Fibroblast of lung (primary cell): ENCODE data around the gene TCF12. TPM values are rescaled to one million over a fixed set of nuclear protein-coding genes. Genes with fewer than 3 reads are reported as not detected.

Experiments
- DNase-seq, 2 donors: peaks; one replicate each; pipeline versions ENCODE4 v3.0.0 to v3.0.0-alpha.2; 2010; ENCODE audit warnings: low read depth in 2 of 2
- H2AFZ ChIP-seq: 2 replicates; pipeline ENCODE4 v1.5.1; 2012; ENCODE audit warnings: low read length, control low read depth, inconsistent platforms
- H3K27ac ChIP-seq: 2 replicates; pipeline ENCODE4 v1.5.1; 2011; ENCODE audit warnings: low read length, control low read depth; ENCODE audit not compliant: insufficient read depth
- H3K27me3 ChIP-seq: 2 replicates; pipeline ENCODE4 v1.5.1; 2011; ENCODE audit warnings: mild to moderate bottlenecking, low read length; ENCODE audit not compliant: control insufficient read depth, insufficient read depth
- H3K36me3 ChIP-seq: 2 replicates; pipeline ENCODE4 v1.5.1; 2011; ENCODE audit warnings: low read length; ENCODE audit not compliant: control insufficient read depth, insufficient read depth
- H3K4me1 ChIP-seq: 2 replicates; pipeline ENCODE4 v1.5.1; 2011; ENCODE audit warnings: low read length; ENCODE audit not compliant: control insufficient read depth, insufficient read depth; ENCODE audit errors: extremely low read depth
- H3K4me2 ChIP-seq: 2 replicates; pipeline ENCODE4 v1.5.1; 2011; ENCODE audit warnings: low read length, control low read depth; ENCODE audit not compliant: insufficient read depth; ENCODE audit errors: extremely low read depth
- H3K4me3 ChIP-seq, 4 experiments: fragments of 200-600 bp in 1 of 4; sonication (generic) in 1 of 4; replicated peaks in 1 of 4; 2 replicates each; pipeline ENCODE4 v1.5.1; 2011 to 2016; ENCODE audit warnings: low read length in 4 of 4, low read depth in 3 of 4, mild to moderate bottlenecking in 3 of 4, control low read depth in 2 of 4, inconsistent platforms in 1 of 4, mixed read lengths in 1 of 4; ENCODE audit not compliant: insufficient read depth in 1 of 4; ENCODE audit errors: control extremely low read depth in 1 of 4
- H3K79me2 ChIP-seq: 2 replicates; pipeline ENCODE4 v1.5.1; 2012; ENCODE audit warnings: mild to moderate bottlenecking, low read length, inconsistent platforms; ENCODE audit not compliant: control insufficient read depth, insufficient read depth
- H3K9ac ChIP-seq: 2 replicates; pipeline ENCODE4 v1.5.1; 2011; ENCODE audit warnings: mild to moderate bottlenecking, low read length, control low read depth; ENCODE audit not compliant: insufficient read depth
- H3K9me3 ChIP-seq: 2 replicates; pipeline ENCODE4 v1.5.1; 2012; ENCODE audit warnings: low read depth, low read length; ENCODE audit not compliant: control insufficient read depth, insufficient read depth
- H4K20me1 ChIP-seq: 2 replicates; pipeline ENCODE4 v1.5.1; 2011; ENCODE audit warnings: low read length; ENCODE audit not compliant: control insufficient read depth, insufficient read depth; ENCODE audit errors: extremely low read depth
- CTCF ChIP-seq, 2 donors: IDR thresholded peaks in 1 of 2; conservative IDR thresholded peaks in 1 of 2; 1 replicate in 1 of 2; 2 replicates in 1 of 2; pipeline ENCODE4 v1.5.1; 2011 to 2012; ENCODE audit warnings: low read length in 2 of 2, control low read depth in 1 of 2, inconsistent platforms in 1 of 2, low read depth in 1 of 2, mild to moderate bottlenecking in 1 of 2
- EZH2 ChIP-seq: IDR thresholded peaks from 2 replicates; pipeline ENCODE4 v1.5.1; 2012; ENCODE audit warnings: low read length, control low read depth, mild to moderate bottlenecking; ENCODE audit errors: missing control alignments
- polyA plus RNA-seq, 2 donors: library from polyadenylated mRNA; depleted of rRNA in 1 of 2; stranded (reverse) in 1 of 2; unstranded in 1 of 2; fragments of >200 nt; gene quantifications; 2 replicates each; pipeline ENCODE4 v1.2.1, GENCODE V29; 2011 to 2012; ENCODE audit warnings: missing spikeins in 1 of 2
- total RNA-seq: library from RNA; depleted of rRNA; stranded (reverse); fragments of >200 nt; gene quantifications from 2 replicates; pipeline ENCODE4 v1.2.1, GENCODE V29; 2014

Gene TCF12
- total and polyA plus RNA-seq, 2 donors (not counting 1 experiment from before 2014, with no cell fraction given), result 105 to 232 TPM

- Histone ChIP-seq H3K4me1 (peaks cover 2% of the 10 kb centered on the region), H3K36me3 (peaks cover 2% of the 10 kb centered on the region), H3K4me2 (no peak overlapping the region), H3K4me3 (no peak overlapping the region), H3K79me2 (no peaks in the 10 kb centered on the region), H3K9me3 (no peaks in the 10 kb centered on the region), H3K27ac (no peak overlapping the region), H3K27me3 (no peaks in the 10 kb centered on the region), H2AFZ (no peak overlapping the region), H3K9ac (no peak overlapping the region), H4K20me1 (no peaks in the 10 kb centered on the region)
- DNase-seq, result peak in 1 of 2 donors; percentile 57
- no peak for TF ChIP-seq EZH2
- TF ChIP-seq CTCF (conservative IDR thresholded peaks at IDR 0.05 in 1 of 2, IDR thresholded peaks at IDR 0.05 in 1 of 2; ENCODE audit: low read depth in 1 of 2, low read length in 2 of 2), result no peak
These were observed 249.5 kb downstream of the TCF12 start for GRCh38 chr15:57167821-57168395.

GRCh38 chr15:57169643-57170042 lies 251.2 kb downstream of the TCF12 start:
- Histone ChIP-seq H3K36me3 (peaks cover 2% of the 10 kb centered on the region), H3K4me3 (no peak overlapping the region), H3K9ac (no peak overlapping the region), H3K27me3 (no peaks in the 10 kb centered on the region), H3K4me2 (no peak overlapping the region), H3K27ac (no peak overlapping the region), H4K20me1 (no peaks in the 10 kb centered on the region), H2AFZ (no peak overlapping the region), H3K9me3 (no peaks in the 10 kb centered on the region), H3K4me1 (peaks cover 4% of the 10 kb centered on the region), H3K79me2 (no peaks in the 10 kb centered on the region)
- TF ChIP-seq EZH2 (no peak), CTCF (conservative IDR thresholded peaks at IDR 0.05 in 1 of 2, IDR thresholded peaks at IDR 0.05 in 1 of 2; ENCODE audit: low read depth in 1 of 2, low read length in 2 of 2) (no peak)
- no peak for DNase-seq

GRCh38 chr15:57171426-57171825 lies 253.0 kb downstream of the TCF12 start:
- H3K4me3 ChIP-seq, result no peak overlapping the region
- H3K9ac ChIP-seq, result no peak overlapping the region
- no peaks in the 10 kb centered on the region for H3K27me3 ChIP-seq
- peaks cover 4% of the 10 kb centered on the region for H3K4me1 ChIP-seq
- no peaks in the 10 kb centered on the region for H4K20me1 ChIP-seq
- TF ChIP-seq CTCF (conservative IDR thresholded peaks at IDR 0.05 in 1 of 2, IDR thresholded peaks at IDR 0.05 in 1 of 2; ENCODE audit: low read depth in 1 of 2, low read length in 2 of 2), result no peak
- no peak for TF ChIP-seq EZH2
- H3K27ac ChIP-seq, result no peak overlapping the region
- no peaks in the 10 kb centered on the region for H3K9me3 ChIP-seq
- peaks cover 2% of the 10 kb centered on the region for H3K36me3 ChIP-seq
- H2AFZ ChIP-seq, result no peak overlapping the region
- H3K79me2 ChIP-seq, result no peaks in the 10 kb centered on the region
- H3K4me2 ChIP-seq, result no peak overlapping the region
- no peak for DNase-seq
